ENCODE measurements around the gene FBXO45. TPM values are rescaled to one million over a fixed set of nuclear protein-coding genes. Genes with fewer than 3 reads are reported as not detected.

The FBXO45 gene
- total RNA-seq, 1 donor from 2014 or later: 10.3 TPM

Other genes with a start within 250 kb of the FBXO45 start
- gene TM4SF19, start 230.3 kb upstream of the FBXO45 start, total RNA-seq: 3.5 and 7.8 TPM in 2 replicates
- gene UBXN7, start 136.2 kb upstream of the FBXO45 start, total RNA-seq: 13.0 and 16.4 TPM in 2 replicates
- gene RNF168, start 64.9 kb upstream of the FBXO45 start, total RNA-seq: 10.9 and 11.7 TPM in 2 replicates
- not detected in 2 replicates for gene SMCO1, start 53.3 kb upstream of the FBXO45 start, total RNA-seq
- gene WDR53, start 106 bp upstream of the FBXO45 start, total RNA-seq: 7.3 and 8.9 TPM in 2 replicates
- gene NRROS, start 71.0 kb downstream of the FBXO45 start, total RNA-seq: 1.8 and 2.5 TPM in 2 replicates
- 1.0 and 3.1 TPM in 2 replicates for gene CEP19, start 143.6 kb downstream of the FBXO45 start, total RNA-seq
- gene PIGX, start 143.7 kb downstream of the FBXO45 start, total RNA-seq: 15.7 and 17.8 TPM in 2 replicates
- gene PAK2, start 171.2 kb downstream of the FBXO45 start, total RNA-seq: 50.6 and 51.4 TPM in 2 replicates